ENCODE data around the gene INSC.
"Not testable (repeated sequence)": the region's sequence is repeated elsewhere in the genome, so short reads cannot be mapped to it uniquely, and the experiment has no call there.

The INSC gene

GRCh38 chr11:15114501-15115475 lies at the start of gene INSC:
Gene INSC, plus strand, starts transcription at chr11:15114923. Its CDS starts 34,252 bp downstream, at chr11:15149175.
- Histone ChIP-seq H3K4me3 (no peak within 1 kb of the TSS), H3K4me1 (no peaks in the 10 kb centered on the region), H3K36me3 (replicated peaks) (no peaks in the 10 kb centered on the region), H3K27me3 (ENCODE audit: low read depth) (no peaks in the 10 kb centered on the region), H3K9me3 (no peaks in the 10 kb centered on the region)
- in situ Hi-C loops (cut with MboI; ENCODE audit: low sequenced_read_pairs), result no loop called here
- no peak for DNase-seq (ENCODE audit: low spot score in 2 of 2)

- H3K4me3 ChIP-seq; DNase-seq (ENCODE audit: low spot score in 2 of 2); H3K9me3 ChIP-seq; H3K4me1 ChIP-seq; H3K36me3 ChIP-seq (replicated peaks); H3K27me3 ChIP-seq (ENCODE audit: low read depth); in situ Hi-C loops (cut with MboI; ENCODE audit: low sequenced_read_pairs): not testable (repeated sequence)
These were observed 45.0 kb upstream of the INSC start for GRCh38 chr11:15069751-15070150.

GRCh38 chr11:15071556-15072255 lies 43.0 kb upstream of the INSC start:
- Histone ChIP-seq H3K4me1 (no peaks in the 10 kb centered on the region), H3K27me3 (ENCODE audit: low read depth) (no peaks in the 10 kb centered on the region), H3K4me3 (no peak overlapping the region), H3K36me3 (replicated peaks) (no peaks in the 10 kb centered on the region), H3K9me3 (no peaks in the 10 kb centered on the region)
- in situ Hi-C loops (cut with MboI; ENCODE audit: low sequenced_read_pairs), result no loop called here
- no peak for DNase-seq (ENCODE audit: low spot score in 2 of 2)

GRCh38 chr11:15072551-15073143 lies 42.1 kb upstream of the INSC start:
- Histone ChIP-seq H3K4me3 (no peak overlapping the region), H3K27me3 (ENCODE audit: low read depth) (no peaks in the 10 kb centered on the region), H3K9me3 (no peaks in the 10 kb centered on the region), H3K36me3 (replicated peaks) (no peaks in the 10 kb centered on the region), H3K4me1 (no peaks in the 10 kb centered on the region)
- in situ Hi-C loops (cut with MboI; ENCODE audit: low sequenced_read_pairs), result no loop called here
- DNase-seq (ENCODE audit: low spot score in 2 of 2), result no peak

- in situ Hi-C loops (cut with MboI; ENCODE audit: low sequenced_read_pairs), result no loop called here
- Histone ChIP-seq H3K4me1 (no peaks in the 10 kb centered on the region), H3K4me3 (no peak within 1 kb of the TSS), H3K27me3 (ENCODE audit: low read depth) (no peaks in the 10 kb centered on the region), H3K9me3 (no peaks in the 10 kb centered on the region), H3K36me3 (replicated peaks) (no peaks in the 10 kb centered on the region)
- no peak for DNase-seq (ENCODE audit: low spot score in 2 of 2)
These were observed 41.1 kb upstream of the INSC start, which contains the start of gene CALCB for GRCh38 chr11:15073361-15074205. Gene CALCB, plus strand, starts transcription at chr11:15073593. Its CDS starts 1,126 bp downstream, at chr11:15074719.

GRCh38 chr11:15074206-15075161 lies 40.2 kb upstream of the INSC start:
- no peaks in the 10 kb centered on the region for H3K36me3 ChIP-seq (replicated peaks)
- peak; percentile 41 to 89 for DNase-seq (ENCODE audit: low spot score in 2 of 2)
- in situ Hi-C loops (cut with MboI; ENCODE audit: low sequenced_read_pairs), result no loop called here
- H3K27me3 ChIP-seq (ENCODE audit: low read depth), result no peaks in the 10 kb centered on the region
- no peak overlapping the region for H3K4me3 ChIP-seq
- no peaks in the 10 kb centered on the region for H3K9me3 ChIP-seq
- H3K4me1 ChIP-seq, result no peaks in the 10 kb centered on the region

GRCh38 chr11:15075162-15075526 lies 39.6 kb upstream of the INSC start:
- DNase-seq (ENCODE audit: low spot score in 2 of 2), result no peak
- Histone ChIP-seq H3K4me1 (no peaks in the 10 kb centered on the region), H3K36me3 (replicated peaks) (no peaks in the 10 kb centered on the region), H3K27me3 (ENCODE audit: low read depth) (no peaks in the 10 kb centered on the region), H3K9me3 (no peaks in the 10 kb centered on the region), H3K4me3 (no peak overlapping the region)
- in situ Hi-C loops (cut with MboI; ENCODE audit: low sequenced_read_pairs), result no loop called here

GRCh38 chr11:15091175-15091574 lies 23.5 kb upstream of the INSC start:
- DNase-seq (ENCODE audit: low spot score in 2 of 2), result no peak
- Histone ChIP-seq H3K4me1 (no peaks in the 10 kb centered on the region), H3K9me3 (no peaks in the 10 kb centered on the region), H3K4me3 (no peak overlapping the region), H3K27me3 (ENCODE audit: low read depth) (no peaks in the 10 kb centered on the region), H3K36me3 (replicated peaks) (no peaks in the 10 kb centered on the region)
- in situ Hi-C loops (cut with MboI; ENCODE audit: low sequenced_read_pairs), result no loop called here

- no peaks in the 10 kb centered on the region for H3K4me1 ChIP-seq
- H3K36me3 ChIP-seq (replicated peaks), result no peaks in the 10 kb centered on the region
- H3K9me3 ChIP-seq, result no peaks in the 10 kb centered on the region
- in situ Hi-C loops (cut with MboI; ENCODE audit: low sequenced_read_pairs), result no loop called here
- no peaks in the 10 kb centered on the region for H3K27me3 ChIP-seq (ENCODE audit: low read depth)
- DNase-seq (ENCODE audit: low spot score in 2 of 2), result no peak
- H3K4me3 ChIP-seq, result no peak overlapping the region
These were observed 23.1 kb upstream of the INSC start for GRCh38 chr11:15091625-15092024.

GRCh38 chr11:15093432-15093831 lies 21.3 kb upstream of the INSC start:
- Histone ChIP-seq H3K4me3 (no peak overlapping the region), H3K36me3 (replicated peaks) (no peaks in the 10 kb centered on the region), H3K4me1 (no peaks in the 10 kb centered on the region), H3K27me3 (ENCODE audit: low read depth) (no peaks in the 10 kb centered on the region), H3K9me3 (no peaks in the 10 kb centered on the region)
- in situ Hi-C loops (cut with MboI; ENCODE audit: low sequenced_read_pairs), result no loop called here
- no peak for DNase-seq (ENCODE audit: low spot score in 2 of 2)

GRCh38 chr11:15095736-15096228 lies 18.9 kb upstream of the INSC start:
- no peaks in the 10 kb centered on the region for H3K9me3 ChIP-seq
- no peaks in the 10 kb centered on the region for H3K4me1 ChIP-seq
- no peaks in the 10 kb centered on the region for H3K27me3 ChIP-seq (ENCODE audit: low read depth)
- in situ Hi-C loops (cut with MboI; ENCODE audit: low sequenced_read_pairs), result no loop called here
- DNase-seq (ENCODE audit: low spot score in 2 of 2), result no peak
- no peak overlapping the region for H3K4me3 ChIP-seq
- no peaks in the 10 kb centered on the region for H3K36me3 ChIP-seq (replicated peaks)

GRCh38 chr11:15097411-15097810 lies 17.3 kb upstream of the INSC start:
- Histone ChIP-seq H3K27me3 (ENCODE audit: low read depth) (no peaks in the 10 kb centered on the region), H3K9me3 (no peaks in the 10 kb centered on the region), H3K4me3 (no peak overlapping the region), H3K36me3 (replicated peaks) (no peaks in the 10 kb centered on the region), H3K4me1 (no peaks in the 10 kb centered on the region)
- in situ Hi-C loops (cut with MboI; ENCODE audit: low sequenced_read_pairs), result no loop called here
- DNase-seq (ENCODE audit: low spot score in 2 of 2), result no peak

Data from HAP-1 (cell line).